IMR-90 (cell line): Measurements from ENCODE around the gene IGF1R. TPM values are rescaled to one million over a fixed set of nuclear protein-coding genes. Genes with fewer than 3 reads are reported as not detected.

Source experiments
- ATAC-seq: fragments of 200-7000 bp; cut with Tn5 transposase; 2 replicates; pipeline ENCODE4 v1.9.1; 2020; ENCODE audit warnings: low read depth, mild to moderate bottlenecking, moderate library complexity
- BruUV-seq: library from RNA; stranded (reverse); fragments of 400-500 nt; replicated peaks from 2 replicates; lab custom pipeline; 2021; lab: Mats Ljungman, UMichigan
- CTCF ChIA-PET: fragments of 300-600 bp; formaldehyde crosslinking; extraction: SDS; loops from one replicate; lab custom pipeline; 2021; ENCODE audit warnings: antibody characterized with exemption; lab: Yijun Ruan, JAX
- POLR2A ChIA-PET: fragments of 300-600 bp; sonication (Branson Sonifier 250); formaldehyde crosslinking; loops from one replicate; lab custom pipeline; 2022; ENCODE audit warnings: antibody characterized with exemption; ENCODE audit not compliant: unreplicated experiment; lab: Charles Lee
- DNase-seq: peaks from one replicate; pipeline ENCODE4 v3.0.0; 2013
- H2AFZ ChIP-seq: replicated peaks from 2 replicates; pipeline ENCODE3; 2013; ENCODE audit warnings: low read length, mild to moderate bottlenecking; ENCODE audit not compliant: poor library complexity
- H2AK5ac ChIP-seq: 2 replicates; pipeline ENCODE4 v1.6.1; 2013; ENCODE audit warnings: low read depth, low read length, inconsistent platforms
- H2AK9ac ChIP-seq: replicated peaks from 2 replicates; pipeline ENCODE3; 2013; ENCODE audit warnings: mild to moderate bottlenecking, low read depth, low read length, moderate library complexity; ENCODE audit not compliant: poor library complexity
- H2BK120ac ChIP-seq: 2 replicates; pipeline ENCODE4 v1.6.1; 2013; ENCODE audit warnings: low read depth, low read length, inconsistent platforms
- H2BK15ac ChIP-seq: 3 replicates; pipeline ENCODE4 v1.6.1; 2013; ENCODE audit warnings: low read depth, low read length, inconsistent platforms
- H2BK20ac ChIP-seq: 2 replicates; pipeline ENCODE4 v1.6.1; 2013; ENCODE audit warnings: low read depth, mild to moderate bottlenecking, inconsistent platforms, low read length, moderate library complexity
- H2BK5ac ChIP-seq: 2 replicates; pipeline ENCODE4 v1.6.1; 2013; ENCODE audit warnings: mild to moderate bottlenecking, low read depth, low read length, inconsistent platforms; ENCODE audit not compliant: poor library complexity, severe bottlenecking
- H3K14ac ChIP-seq: replicated peaks from 2 replicates; pipeline ENCODE4 v1.6.1; 2013; ENCODE audit warnings: low read depth, low read length, inconsistent platforms
- H3K18ac ChIP-seq: 2 replicates; pipeline ENCODE4 v1.6.1; 2013; ENCODE audit warnings: low read depth, low read length, control low read depth
- H3K23ac ChIP-seq: 2 replicates; pipeline ENCODE4 v1.6.1; 2013; ENCODE audit warnings: low read depth, low read length, inconsistent platforms
- H3K27ac ChIP-seq: 2 replicates; pipeline ENCODE4 v1.5.1; 2013; ENCODE audit warnings: mild to moderate bottlenecking, control low read depth, low read length; ENCODE audit not compliant: insufficient read depth
- H3K27me3 ChIP-seq: 2 replicates; pipeline ENCODE4 v1.6.1; 2013; ENCODE audit warnings: low read length; ENCODE audit not compliant: control insufficient read depth, insufficient read depth
- H3K36me3 ChIP-seq: 2 replicates; pipeline ENCODE4 v1.6.1; 2013; ENCODE audit warnings: low read length, mixed read lengths; ENCODE audit not compliant: control insufficient read depth, insufficient read depth
- H3K4ac ChIP-seq: 2 replicates; pipeline ENCODE4 v1.6.1; 2013; ENCODE audit warnings: low read depth, low read length, inconsistent platforms
- H3K4me1 ChIP-seq: 2 replicates; pipeline ENCODE4 v1.6.1; 2013; ENCODE audit warnings: low read length, mixed read lengths; ENCODE audit not compliant: control insufficient read depth, insufficient read depth
- H3K4me2 ChIP-seq: 2 replicates; pipeline ENCODE4 v1.6.1; 2013; ENCODE audit warnings: low read depth, mild to moderate bottlenecking, control low read depth, low read length, moderate library complexity
- H3K4me3 ChIP-seq: 2 replicates; pipeline ENCODE4 v1.5.1; 2013; ENCODE audit warnings: low read depth, mild to moderate bottlenecking, control low read depth, low read length, moderate library complexity; ENCODE audit not compliant: insufficient read depth
- H3K56ac ChIP-seq: 2 replicates; pipeline ENCODE4 v1.6.1; 2013; ENCODE audit warnings: low read length, inconsistent platforms; ENCODE audit not compliant: insufficient read depth; ENCODE audit errors: extremely low read depth
- H3K79me1 ChIP-seq, 2 experiments: 2 replicates each; pipeline ENCODE4 v1.6.1; 2013; ENCODE audit warnings: low read length in 2 of 2, inconsistent platforms in 1 of 2, low read depth in 1 of 2
- H3K9ac ChIP-seq: 2 replicates; pipeline ENCODE4 v1.6.1; 2013; ENCODE audit warnings: low read depth, low read length, control low read depth
- H3K9me1 ChIP-seq: 2 replicates; pipeline ENCODE4 v1.6.1; 2013; ENCODE audit warnings: low read length, inconsistent platforms; ENCODE audit not compliant: insufficient read depth
- H3K9me3 ChIP-seq: 2 replicates; pipeline ENCODE4 v1.6.1; 2013; ENCODE audit warnings: low read length; ENCODE audit not compliant: control insufficient read depth, insufficient read depth
- H4K20me1 ChIP-seq: 2 replicates; pipeline ENCODE4 v1.6.1; 2013; ENCODE audit warnings: low read length, inconsistent platforms; ENCODE audit not compliant: insufficient read depth
- H4K5ac ChIP-seq: 2 replicates; pipeline ENCODE4 v1.6.1; 2013; ENCODE audit warnings: mild to moderate bottlenecking, low read depth, low read length, control low read depth
- H4K8ac ChIP-seq, 2 experiments: 2 replicates each; pipeline ENCODE4 v1.6.1; 2013; ENCODE audit warnings: low read depth in 2 of 2, low read length in 2 of 2, control low read depth in 1 of 2, inconsistent platforms in 1 of 2
- H4K91ac ChIP-seq: 2 replicates; pipeline ENCODE4 v1.6.1; 2013; ENCODE audit warnings: low read depth, low read length, inconsistent platforms; ENCODE audit not compliant: insufficient read depth
- CEBPB ChIP-seq: IDR thresholded peaks from 2 replicates; pipeline ENCODE4 v1.6.1; 2012; ENCODE audit warnings: low read depth, low read length, improper control_type of control experiment
- RCOR1 ChIP-seq: IDR thresholded peaks from 2 replicates; pipeline ENCODE4 v1.6.1; 2012; ENCODE audit warnings: mild to moderate bottlenecking, low read length, improper control_type of control experiment; ENCODE audit not compliant: insufficient replicate concordance
- USF2 ChIP-seq: fragments of 150-350 bp; IDR thresholded peaks from 2 replicates; pipeline ENCODE4 v1.6.1; 2017; ENCODE audit warnings: mild to moderate bottlenecking, antibody characterized with exemption, low read length, low read depth
- WGBS, 2 experiments: methylation state at CpG; one replicate each; pipeline versions ENCODE4 v1.1.5 to v1.1.7; 2013; ENCODE audit warnings: missing lambda C conversion rate in 2 of 2; ENCODE audit not compliant: insufficient read length in 1 of 2; ENCODE audit errors: extremely low coverage in 2 of 2; 5-methylcytosine and 5-hydroxymethylcytosine counted together
- dilution Hi-C: fragments of 300-500 bp; cut with HindIII; formaldehyde crosslinking; loops from one replicate; pipeline ENCODE4 v1.14.3; 2018; ENCODE audit warnings: low sequenced_read_pairs; ENCODE audit not compliant: unreplicated experiment
- in situ Hi-C: fragments of 300-500 bp; cut with MboI; formaldehyde crosslinking; loops from 3 replicates; pipeline ENCODE4 v1.14.3; 2019; ENCODE audit warnings: low sequenced_read_pairs, inconsistent platforms, mixed read lengths
- intact Hi-C: fragments of 100-400 bp; cut with micrococcal nuclease; formaldehyde crosslinking; loops from 2 replicates; pipeline ENCODE4 v1.10.0; 2022
- polyA plus RNA-seq, 3 experiments: library from polyadenylated mRNA; depleted of rRNA; stranded (reverse); fragments of >200 nt; gene quantifications; 2 replicates each; pipeline ENCODE4 v1.2.3, GENCODE V29; 2012; ENCODE audit warnings: low replicate concordance in 1 of 3
- total RNA-seq: library from RNA; depleted of rRNA; stranded (reverse); fragments of >200 nt; gene quantifications from 2 replicates; pipeline ENCODE4 v1.2.3, GENCODE V29; 2012

Gene IGF1R
- total and polyA plus RNA-seq, 2 of the 4 experiments (the other 2 are of a cell fraction), result 24.0 to 24.9 TPM

GRCh38 chr15:98744506-98744905, 96.2 kb downstream of the IGF1R start:
- Histone ChIP-seq H3K4me2 (no peak overlapping the region), H3K4me1 (peaks cover 15% of the 10 kb centered on the region), H3K9me1 (peaks cover 26% of the 10 kb centered on the region), H3K4ac (no peak overlapping the region), H3K79me1 (peaks cover 29 to 88% of the 10 kb centered on the region in 2 experiments), H2BK15ac (no peak overlapping the region), H2AFZ (no peak overlapping the region), H4K20me1 (peaks cover 93% of the 10 kb centered on the region), H3K23ac (peak overlapping the region; percentile 24; the same call in 1 of the 2 replicates), H2BK120ac (no peak overlapping the region), H3K9me3 (no peaks in the 10 kb centered on the region), H3K9ac (no peak overlapping the region), H2AK9ac (no peak overlapping the region), H3K36me3 (no peaks in the 10 kb centered on the region), H3K56ac (no peak overlapping the region), H3K18ac (no peak overlapping the region), H3K14ac (no peak overlapping the region), H3K4me3 (no peak overlapping the region), H4K91ac (no peak overlapping the region), H2AK5ac (no peak overlapping the region), H3K27me3 (no peaks in the 10 kb centered on the region), H4K5ac (no peak overlapping the region), H3K27ac (no peak overlapping the region), H2BK5ac (no peak overlapping the region), H2BK20ac (no peak overlapping the region), H4K8ac (no peak overlapping the region)
- intact Hi-C loops, result no loop called here
- no CpG with 5 or more reads among the region's 2 CpGs for WGBS, 2 experiments
- ChIA-PET POLR2A (no interaction called here), CTCF (interaction anchor here (1.0 kb wide), 1 partner anchor 9 kb away, joined by 4 read pairs; no protein-coding TSS in a partner anchor)
- no peak for TF ChIP-seq RCOR1
- TF ChIP-seq CEBPB, result no peak
- no peak for TF ChIP-seq USF2
- DNase-seq (no peak), ATAC-seq (no peak)
- in situ Hi-C loops, result no loop called here
- dilution Hi-C loops, result no loop called here
- BruUV-seq, result no TSS peak
